Measurements from ENCODE around the gene LRWD1. TPM values are rescaled to one million over a fixed set of nuclear protein-coding genes. Genes with fewer than 3 reads are reported as not detected.

The LRWD1 gene
- total and polyA plus RNA-seq, 9 of the 15 experiments (the other 6 are each of a cell fraction or from before 2014, with no cell fraction given): 0.61 to 66.0 (median 33.2) TPM

DNA sequence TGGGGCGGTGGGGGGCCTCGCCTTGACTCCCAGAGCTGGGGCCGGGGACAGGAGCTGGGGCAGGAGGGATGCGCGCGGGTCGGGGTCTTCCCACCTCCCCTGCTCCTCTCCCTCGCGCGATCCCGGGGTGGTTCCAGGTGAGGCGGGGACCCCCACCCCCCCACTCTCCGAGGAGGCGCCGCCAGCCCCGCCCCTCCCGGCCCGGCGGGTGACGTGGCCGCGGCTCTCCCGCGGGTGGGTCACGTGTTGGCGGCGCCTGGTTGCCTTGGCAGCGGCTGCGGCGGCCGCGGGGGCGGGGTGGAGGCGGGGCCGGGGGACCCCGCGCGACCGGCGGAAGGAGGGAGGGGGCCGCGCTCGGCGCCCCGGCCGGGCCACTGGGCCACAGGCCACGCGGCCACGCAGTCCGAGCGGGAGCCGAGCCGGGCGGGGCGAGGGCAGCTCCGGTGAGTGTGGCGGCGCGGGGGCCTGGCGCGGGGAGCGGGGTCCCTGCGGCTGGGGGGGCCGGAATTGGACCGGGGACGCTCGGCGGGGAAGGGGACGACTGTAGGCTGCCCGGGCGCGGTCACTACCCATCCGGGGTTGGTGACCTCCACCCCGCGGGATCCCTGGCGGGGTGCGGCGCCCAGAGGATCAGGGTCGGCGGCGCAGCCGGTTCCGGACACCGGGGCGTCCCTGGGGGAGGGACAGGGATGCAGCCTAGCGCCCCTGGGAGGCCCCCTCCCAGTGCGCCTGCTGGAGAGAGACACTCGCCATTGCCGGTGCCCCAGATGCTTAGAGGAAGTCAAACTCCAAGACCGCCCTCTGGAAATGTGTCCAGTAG lies 31.4 kb upstream of the LRWD1 start, which contains the start of gene ORAI2 (continued):
- TF ChIP-seq, protein P1, sequence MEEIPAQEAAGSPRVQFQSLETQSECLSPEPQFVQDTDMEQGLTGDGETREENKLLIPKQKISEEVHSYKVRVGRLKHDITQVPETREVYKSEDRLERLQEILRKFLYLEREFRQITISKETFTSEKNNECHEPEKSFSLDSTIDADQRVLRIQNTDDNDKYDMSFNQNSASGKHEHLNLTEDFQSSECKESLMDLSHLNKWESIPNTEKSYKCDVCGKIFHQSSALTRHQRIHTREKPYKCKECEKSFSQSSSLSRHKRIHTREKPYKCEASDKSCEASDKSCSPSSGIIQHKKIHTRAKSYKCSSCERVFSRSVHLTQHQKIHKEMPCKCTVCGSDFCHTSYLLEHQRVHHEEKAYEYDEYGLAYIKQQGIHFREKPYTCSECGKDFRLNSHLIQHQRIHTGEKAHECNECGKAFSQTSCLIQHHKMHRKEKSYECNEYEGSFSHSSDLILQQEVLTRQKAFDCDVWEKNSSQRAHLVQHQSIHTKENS (CRISPR knock-in tag; IDR thresholded peaks at IDR 0.05): no peak
- TF ChIP-seq ZC3H8 (IDR thresholded peaks at IDR 0.05): no peak
- TF ChIP-seq ZNF778 (CRISPR knock-in tag; IDR thresholded peaks at IDR 0.05): no peak
- TF ChIP-seq ZNF121 (CRISPR knock-in tag; conservative IDR thresholded peaks at IDR 0.05): no peak
- TF ChIP-seq LARP7 (IDR thresholded peaks at IDR 0.05): no peak
- no peak for TF ChIP-seq MTA3 (IDR thresholded peaks at IDR 0.05; ENCODE audit: borderline replicate concordance)
- peak; percentile 65 for TF ChIP-seq GABPA (tag; conservative IDR thresholded peaks at IDR 0.05; ENCODE audit: low read depth)
- TF ChIP-seq NCOA6 (IDR thresholded peaks at IDR 0.05): no peak
- TF ChIP-seq ZNF263 (CRISPR knock-in tag; IDR thresholded peaks at IDR 0.05; ENCODE audit: borderline replicate concordance): no peak
- TF ChIP-seq ZBTB8A (IDR thresholded peaks at IDR 0.05; ENCODE audit: partially characterized antibody): no peak
- no peak for TF ChIP-seq PHB (CRISPR knock-in tag; IDR thresholded peaks at IDR 0.05)
- no peak for TF ChIP-seq FOXJ2 (tag; IDR thresholded peaks at IDR 0.05)
- TF ChIP-seq, protein P2, sequence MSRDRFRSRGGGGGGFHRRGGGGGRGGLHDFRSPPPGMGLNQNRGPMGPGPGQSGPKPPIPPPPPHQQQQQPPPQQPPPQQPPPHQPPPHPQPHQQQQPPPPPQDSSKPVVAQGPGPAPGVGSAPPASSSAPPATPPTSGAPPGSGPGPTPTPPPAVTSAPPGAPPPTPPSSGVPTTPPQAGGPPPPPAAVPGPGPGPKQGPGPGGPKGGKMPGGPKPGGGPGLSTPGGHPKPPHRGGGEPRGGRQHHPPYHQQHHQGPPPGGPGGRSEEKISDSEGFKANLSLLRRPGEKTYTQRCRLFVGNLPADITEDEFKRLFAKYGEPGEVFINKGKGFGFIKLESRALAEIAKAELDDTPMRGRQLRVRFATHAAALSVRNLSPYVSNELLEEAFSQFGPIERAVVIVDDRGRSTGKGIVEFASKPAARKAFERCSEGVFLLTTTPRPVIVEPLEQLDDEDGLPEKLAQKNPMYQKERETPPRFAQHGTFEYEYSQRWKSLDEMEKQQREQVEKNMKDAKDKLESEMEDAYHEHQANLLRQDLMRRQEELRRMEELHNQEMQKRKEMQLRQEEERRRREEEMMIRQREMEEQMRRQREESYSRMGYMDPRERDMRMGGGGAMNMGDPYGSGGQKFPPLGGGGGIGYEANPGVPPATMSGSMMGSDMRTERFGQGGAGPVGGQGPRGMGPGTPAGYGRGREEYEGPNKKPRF (IDR thresholded peaks at IDR 0.05; ENCODE audit: low read depth, low read length): no peak
- no peak for TF ChIP-seq NBN (IDR thresholded peaks at IDR 0.05; ENCODE audit: low read depth)
- no peak for TF ChIP-seq TBL1XR1 (IDR thresholded peaks at IDR 0.05; ENCODE audit: low read length in 2 of 2)
- TF ChIP-seq HMGN3 (IDR thresholded peaks at IDR 0.05; ENCODE audit: borderline replicate concordance, extremely low read depth, insufficient read length, low read depth, low read length): peak; percentile 13
- TF ChIP-seq, protein P3, sequence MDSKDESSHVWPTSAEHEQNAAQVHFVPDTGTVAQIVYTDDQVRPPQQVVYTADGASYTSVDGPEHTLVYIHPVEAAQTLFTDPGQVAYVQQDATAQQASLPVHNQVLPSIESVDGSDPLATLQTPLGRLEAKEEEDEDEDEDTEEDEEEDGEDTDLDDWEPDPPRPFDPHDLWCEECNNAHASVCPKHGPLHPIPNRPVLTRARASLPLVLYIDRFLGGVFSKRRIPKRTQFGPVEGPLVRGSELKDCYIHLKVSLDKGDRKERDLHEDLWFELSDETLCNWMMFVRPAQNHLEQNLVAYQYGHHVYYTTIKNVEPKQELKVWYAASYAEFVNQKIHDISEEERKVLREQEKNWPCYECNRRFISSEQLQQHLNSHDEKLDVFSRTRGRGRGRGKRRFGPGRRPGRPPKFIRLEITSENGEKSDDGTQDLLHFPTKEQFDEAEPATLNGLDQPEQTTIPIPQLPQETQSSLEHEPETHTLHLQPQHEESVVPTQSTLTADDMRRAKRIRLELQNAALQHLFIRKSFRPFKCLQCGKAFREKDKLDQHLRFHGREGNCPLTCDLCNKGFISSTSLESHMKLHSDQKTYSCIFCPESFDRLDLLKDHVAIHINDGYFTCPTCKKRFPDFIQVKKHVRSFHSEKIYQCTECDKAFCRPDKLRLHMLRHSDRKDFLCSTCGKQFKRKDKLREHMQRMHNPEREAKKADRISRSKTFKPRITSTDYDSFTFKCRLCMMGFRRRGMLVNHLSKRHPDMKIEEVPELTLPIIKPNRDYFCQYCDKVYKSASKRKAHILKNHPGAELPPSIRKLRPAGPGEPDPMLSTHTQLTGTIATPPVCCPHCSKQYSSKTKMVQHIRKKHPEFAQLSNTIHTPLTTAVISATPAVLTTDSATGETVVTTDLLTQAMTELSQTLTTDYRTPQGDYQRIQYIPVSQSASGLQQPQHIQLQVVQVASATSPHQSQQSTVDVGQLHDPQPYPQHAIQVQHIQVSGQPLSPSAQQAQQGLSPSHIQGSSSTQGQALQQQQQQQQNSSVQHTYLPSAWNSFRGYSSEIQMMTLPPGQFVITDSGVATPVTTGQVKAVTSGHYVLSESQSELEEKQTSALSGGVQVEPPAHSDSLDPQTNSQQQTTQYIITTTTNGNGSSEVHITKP (IDR thresholded peaks at IDR 0.05; ENCODE audit: partially characterized antibody): no peak
- no peak for TF ChIP-seq BDP1 (IDR thresholded peaks at IDR 0.05; ENCODE audit: insufficient read depth, insufficient read length)
- no peak for TF ChIP-seq FOXP1 (CRISPR knock-in tag; IDR thresholded peaks at IDR 0.05)
- TF ChIP-seq XRCC5 (IDR thresholded peaks at IDR 0.05; ENCODE audit: low read depth, low read length): no peak
- no peak for TF ChIP-seq MCM3 (IDR thresholded peaks at IDR 0.05)
- TF ChIP-seq ZNF707 (CRISPR knock-in tag; conservative IDR thresholded peaks at IDR 0.05): no peak
- TF ChIP-seq PCBP1 (IDR thresholded peaks at IDR 0.05; ENCODE audit: low read depth, low read length, poor library complexity, severe bottlenecking): peak; percentile 58
- no peak for TF ChIP-seq HDGF (IDR thresholded peaks at IDR 0.05)

All from K562 (cell line).